ENCODE results near the gene R3HDM2. TPM values are rescaled to one million over a fixed set of nuclear protein-coding genes. Genes with fewer than 3 reads are reported as not detected.
A peak's percentile ranks its signal among the peaks of the same experiment; 100 is the strongest.

The R3HDM2 gene
- total and polyA plus RNA-seq, 10 donors = 11.3 to 90.8 (median 53.5) TPM

GRCh38 chr12:57450057-57450456, 19.2 kb upstream of the R3HDM2 start:
- Histone ChIP-seq H3K27me3 (replicated peaks in 1 of 7) (peaks cover 0 to 7% (median 0%) of the 10 kb centered on the region in 7 donors), H3K27ac (no peak overlapping the region), H3K9me3 (no peaks in the 10 kb centered on the region), H3K36me3 (no peaks in the 10 kb centered on the region), H3K4me1 (peaks cover 0 to 8% (median 0%) of the 10 kb centered on the region in 6 donors), H3K4me3 (no peak overlapping the region)
- no peak for TF ChIP-seq CTCF (IDR thresholded peaks at IDR 0.05 in 8 of 11, conservative IDR thresholded peaks at IDR 0.05 in 3 of 11)
- no peak for TF ChIP-seq POLR2AphosphoS5 (IDR thresholded peaks at IDR 0.05)
- no peak for TF ChIP-seq POLR2A (IDR thresholded peaks at IDR 0.05)
- 73 to 100% (median 97%) methylated on average over 3 of the region's 3 CpGs for WGBS, 5 donors
- intact Hi-C loops (cut with DNase I; ENCODE audit: low total_unique reads) = loop anchor here (5.0 kb wide), 1 partner anchor 188 kb away; no protein-coding TSS in a partner anchor
- DNase-seq = no peak

GRCh38 chr12:57449375-57449774, 18.5 kb upstream of the R3HDM2 start:
- intact Hi-C loops (cut with DNase I; ENCODE audit: low total_unique reads) = no loop called here
- Histone ChIP-seq H3K4me3 (no peak overlapping the region), H3K4me1 (peaks cover 0 to 8% (median 0%) of the 10 kb centered on the region in 6 donors), H3K36me3 (no peaks in the 10 kb centered on the region), H3K27ac (no peak overlapping the region), H3K9me3 (no peaks in the 10 kb centered on the region), H3K27me3 (replicated peaks in 1 of 7) (peaks cover 0 to 7% (median 0%) of the 10 kb centered on the region in 7 donors)
- 80 to 97% (median 96%) methylated on average over 1 to 7 of the region's 7 CpGs for WGBS, 5 donors
- peak; percentile 22 for DNase-seq
- TF ChIP-seq POLR2AphosphoS5 (IDR thresholded peaks at IDR 0.05) = no peak
- no peak for TF ChIP-seq POLR2A (IDR thresholded peaks at IDR 0.05)
- TF ChIP-seq CTCF (IDR thresholded peaks at IDR 0.05 in 8 of 11, conservative IDR thresholded peaks at IDR 0.05 in 3 of 11) = no peak

- Histone ChIP-seq H3K27me3 (replicated peaks in 1 of 7) (peaks cover 0 to 7% (median 0%) of the 10 kb centered on the region in 7 donors), H3K27ac (no peak overlapping the region), H3K4me1 (peaks cover 0 to 8% (median 0%) of the 10 kb centered on the region in 6 donors), H3K36me3 (no peaks in the 10 kb centered on the region), H3K9me3 (no peaks in the 10 kb centered on the region), H3K4me3 (no peak overlapping the region)
- 61 to 83% (median 76%) methylated on average over 2 of the region's 2 CpGs for WGBS, 5 donors
- peak; percentile 1 for DNase-seq
- intact Hi-C loops (cut with DNase I; ENCODE audit: low total_unique reads) = no loop called here
- no peak for TF ChIP-seq POLR2AphosphoS5 (IDR thresholded peaks at IDR 0.05)
- TF ChIP-seq CTCF (IDR thresholded peaks at IDR 0.05 in 8 of 11, conservative IDR thresholded peaks at IDR 0.05 in 3 of 11) = no peak
- TF ChIP-seq POLR2A (IDR thresholded peaks at IDR 0.05) = no peak
These were observed 17.8 kb upstream of the R3HDM2 start for GRCh38 chr12:57448669-57449068.

GRCh38 chr12:57446292-57446960, 15.6 kb upstream of the R3HDM2 start:
- TF ChIP-seq CTCF (IDR thresholded peaks at IDR 0.05 in 8 of 11, conservative IDR thresholded peaks at IDR 0.05 in 3 of 11) = no peak
- no peak for TF ChIP-seq POLR2AphosphoS5 (IDR thresholded peaks at IDR 0.05)
- no peak for TF ChIP-seq POLR2A (IDR thresholded peaks at IDR 0.05)
- Histone ChIP-seq H3K4me1 (no peaks in the 10 kb centered on the region), H3K9me3 (peaks cover 0 to 9% (median 8%) of the 10 kb centered on the region in 8 donors), H3K27ac (no peak overlapping the region), H3K4me3 (no peak overlapping the region), H3K27me3 (replicated peaks in 1 of 7) (no peaks in the 10 kb centered on the region), H3K36me3 (no peaks in the 10 kb centered on the region)
- peak; percentile 7 for DNase-seq
- intact Hi-C loops (cut with DNase I; ENCODE audit: low total_unique reads) = no loop called here
- 93 to 97% (median 96%) methylated on average over 6 of the region's 6 CpGs for WGBS, 5 donors
